Measurements from ENCODE around the gene GAGE12J.
"Not testable (repeated sequence)": the region's sequence is repeated elsewhere in the genome, so short reads cannot be mapped to it uniquely, and the experiment has no call there.

Gene GAGE12J

GRCh38 chrX:49312176-49312575 lies 9.7 kb upstream of the GAGE12J start:
- DNase-seq = no peak

- DNase-seq = no peak
These were observed 5.8 kb upstream of the GAGE12J start for GRCh38 chrX:49316085-49316484.

- not testable (repeated sequence) for DNase-seq
These were observed 429 bp downstream of the GAGE12J start for GRCh38 chrX:49322266-49322665.

GRCh38 chrX:49323735-49324134 lies 1.9 kb downstream of the GAGE12J start:
- DNase-seq = not testable (repeated sequence)

GRCh38 chrX:49330421-49330820 lies 8.6 kb downstream of the GAGE12J start:
- DNase-seq = not testable (repeated sequence)

GRCh38 chrX:49331282-49331681 lies 9.4 kb downstream of the GAGE12J start, which contains the start of gene GAGE13:
TSS of gene GAGE13 (plus strand) at chrX:49331582. CDS start at chrX:49332738, 1,156 bp downstream.
- not testable (repeated sequence) for DNase-seq

- DNase-seq = not testable (repeated sequence)
These were observed 10.0 kb downstream of the GAGE12J start for GRCh38 chrX:49331841-49332240.

GRCh38 chrX:49341449-49341848 lies 19.6 kb downstream of the GAGE12J start:
- DNase-seq = not testable (repeated sequence)

GRCh38 chrX:49344496-49345175 lies 22.8 kb downstream of the GAGE12J start:
- not testable (repeated sequence) for DNase-seq

- DNase-seq = not testable (repeated sequence)
These were observed 23.6 kb downstream of the GAGE12J start for GRCh38 chrX:49345402-49345801.

GRCh38 chrX:49346150-49346549 lies 24.3 kb downstream of the GAGE12J start:
- DNase-seq = not testable (repeated sequence)
